ENCODE measurements around the gene NRG2.

DNA sequence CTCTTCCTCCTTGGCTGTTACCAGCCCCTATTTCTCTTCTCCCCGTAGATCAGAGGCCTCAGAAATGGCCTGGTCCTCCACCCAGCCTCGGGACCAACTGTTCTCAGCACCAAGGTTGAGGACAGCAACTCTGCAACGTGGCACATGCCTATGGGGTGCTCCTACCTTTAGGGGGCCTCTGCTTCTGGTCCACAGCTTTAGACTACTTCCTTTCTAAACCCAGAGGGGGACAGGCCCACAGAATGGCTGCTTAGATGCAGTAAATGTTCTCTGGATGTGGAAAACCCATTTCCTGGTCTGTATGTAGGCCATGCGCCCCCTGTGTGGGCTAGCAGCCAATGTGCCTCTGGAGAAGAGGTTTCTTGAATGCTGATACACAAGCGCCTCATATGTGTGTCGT, 68.4 kb downstream of the NRG2 start:
- no peak for TF ChIP-seq CTCF (IDR thresholded peaks at IDR 0.05)
- no peak for TF ChIP-seq POLR2A (IDR thresholded peaks at IDR 0.05)

All from uterus (tissue), 2 donors.